CD4-positive, alpha-beta T cell treated with Interleukin-17A for 1 hour (primary cell): ENCODE results near the gene VPREB3.

Experiments used
- DNase-seq: peaks from one replicate; pipeline ENCODE4 v3.0.0-alpha.2; 2020

The VPREB3 gene

DNA sequence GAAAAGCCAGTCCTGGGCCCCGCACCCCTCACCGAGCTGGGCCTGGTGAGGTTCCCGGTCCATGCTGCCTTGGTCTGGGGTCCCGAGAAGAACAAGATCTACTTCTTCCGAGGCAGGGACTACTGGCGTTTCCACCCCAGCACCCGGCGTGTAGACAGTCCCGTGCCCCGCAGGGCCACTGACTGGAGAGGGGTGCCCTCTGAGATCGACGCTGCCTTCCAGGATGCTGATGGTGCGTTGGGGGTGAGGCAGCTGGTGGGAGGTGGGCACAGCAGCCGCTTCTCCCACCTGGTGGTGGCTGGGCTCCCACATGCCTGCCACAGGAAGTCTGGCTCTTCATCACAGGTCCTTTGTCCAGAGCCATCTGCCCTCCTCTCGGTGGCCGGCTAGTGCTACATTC, 28.0 kb upstream of the VPREB3 start:
- no peak for DNase-seq

DNA sequence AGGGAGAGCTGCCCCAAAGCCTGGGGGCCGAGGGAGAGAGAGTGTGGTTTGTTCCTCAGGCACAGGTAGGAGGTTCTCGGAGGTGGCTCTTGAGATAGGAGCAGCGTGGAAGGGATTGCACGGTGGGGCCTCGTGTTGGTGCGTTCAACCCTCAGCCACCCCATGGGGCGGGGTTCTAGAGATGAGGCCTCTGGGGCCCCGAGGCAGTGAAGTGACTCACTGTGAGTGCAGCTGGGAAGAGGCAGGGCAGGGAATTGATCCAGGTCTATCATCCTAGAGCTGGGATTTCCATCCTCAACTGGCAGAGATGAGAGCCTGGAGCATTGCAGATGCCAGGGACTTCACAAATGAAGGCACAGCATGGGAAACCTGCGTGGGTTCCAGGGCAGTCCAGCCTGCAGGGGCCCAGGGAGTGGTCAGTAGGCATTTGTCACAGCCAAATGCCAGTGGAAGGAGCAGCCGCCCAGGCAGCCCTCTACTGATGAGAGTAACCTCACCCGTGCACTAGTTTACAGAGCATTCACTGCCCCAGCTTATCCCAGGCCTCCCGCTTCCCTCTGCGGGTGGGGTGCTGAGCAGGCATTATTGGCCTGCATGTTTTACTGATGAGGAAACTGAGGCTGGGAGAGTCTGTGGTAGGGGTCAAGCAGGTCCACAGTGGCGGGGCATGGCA, 27.4 kb upstream of the VPREB3 start:
- DNase-seq, result no peak

DNA sequence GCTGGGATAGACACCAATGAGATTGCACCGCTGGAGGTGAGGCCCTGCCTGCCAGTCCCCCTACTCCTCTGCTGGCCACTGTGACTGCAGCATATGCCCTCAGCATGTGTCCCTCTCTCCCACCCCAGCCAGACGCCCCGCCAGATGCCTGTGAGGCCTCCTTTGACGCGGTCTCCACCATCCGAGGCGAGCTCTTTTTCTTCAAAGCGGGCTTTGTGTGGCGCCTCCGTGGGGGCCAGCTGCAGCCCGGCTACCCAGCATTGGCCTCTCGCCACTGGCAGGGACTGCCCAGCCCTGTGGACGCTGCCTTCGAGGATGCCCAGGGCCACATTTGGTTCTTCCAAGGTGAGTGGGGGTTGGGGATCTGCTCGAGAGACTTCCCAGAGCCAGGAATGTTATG, 26.8 kb upstream of the VPREB3 start:
- DNase-seq, result no peak

DNA sequence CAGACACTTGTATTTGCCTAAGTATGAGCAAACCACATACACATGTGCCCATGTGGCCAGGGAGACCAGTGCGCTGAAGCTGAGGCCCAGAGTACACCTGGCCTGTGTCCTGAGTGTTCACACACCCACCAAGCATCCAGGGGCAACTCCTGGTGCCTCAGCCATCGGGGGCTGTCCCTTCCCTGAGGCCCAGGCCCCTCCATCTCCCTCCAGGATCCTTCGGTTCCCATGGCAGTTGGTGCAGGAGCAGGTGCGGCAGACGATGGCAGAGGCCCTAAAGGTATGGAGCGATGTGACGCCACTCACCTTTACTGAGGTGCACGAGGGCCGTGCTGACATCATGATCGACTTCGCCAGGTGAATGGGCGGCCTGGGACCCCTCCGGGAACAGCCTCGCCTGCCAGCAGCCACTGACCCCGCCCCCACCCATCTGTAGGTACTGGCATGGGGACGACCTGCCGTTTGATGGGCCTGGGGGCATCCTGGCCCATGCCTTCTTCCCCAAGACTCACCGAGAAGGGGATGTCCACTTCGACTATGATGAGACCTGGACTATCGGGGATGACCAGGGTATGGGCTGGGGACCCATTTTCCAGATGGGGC, 26.0 kb upstream of the VPREB3 start:
- DNase-seq, result no peak

DNA sequence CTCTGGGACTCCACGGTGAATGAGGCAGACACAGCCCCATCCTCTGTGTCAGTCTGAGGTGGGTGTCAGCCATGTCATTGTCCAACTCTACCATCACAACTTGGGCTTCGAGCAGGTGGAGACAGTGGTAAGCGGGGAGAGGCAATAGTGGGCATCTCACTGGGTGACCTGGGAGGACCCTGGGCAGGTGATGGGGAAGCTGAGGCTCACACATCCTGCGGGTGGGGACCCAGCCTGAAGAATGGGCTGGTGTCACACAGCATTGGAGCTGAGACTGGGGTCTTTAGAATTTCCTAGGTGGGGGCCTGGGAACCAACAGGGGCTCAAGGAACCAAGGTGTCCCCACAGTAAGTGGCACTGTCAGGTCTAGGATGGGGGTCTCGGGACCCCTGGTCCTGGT, 25.5 kb upstream of the VPREB3 start:
- no peak for DNase-seq

GRCh38 chr22:23779083-23779482, 24.9 kb upstream of the VPREB3 start:
- DNase-seq, result no peak

- DNase-seq, result no peak
Measured at GRCh38 chr22:23778577-23778900, 24.3 kb upstream of the VPREB3 start.

GRCh38 chr22:23777776-23778576, 23.8 kb upstream of the VPREB3 start:
- DNase-seq, result no peak

DNA sequence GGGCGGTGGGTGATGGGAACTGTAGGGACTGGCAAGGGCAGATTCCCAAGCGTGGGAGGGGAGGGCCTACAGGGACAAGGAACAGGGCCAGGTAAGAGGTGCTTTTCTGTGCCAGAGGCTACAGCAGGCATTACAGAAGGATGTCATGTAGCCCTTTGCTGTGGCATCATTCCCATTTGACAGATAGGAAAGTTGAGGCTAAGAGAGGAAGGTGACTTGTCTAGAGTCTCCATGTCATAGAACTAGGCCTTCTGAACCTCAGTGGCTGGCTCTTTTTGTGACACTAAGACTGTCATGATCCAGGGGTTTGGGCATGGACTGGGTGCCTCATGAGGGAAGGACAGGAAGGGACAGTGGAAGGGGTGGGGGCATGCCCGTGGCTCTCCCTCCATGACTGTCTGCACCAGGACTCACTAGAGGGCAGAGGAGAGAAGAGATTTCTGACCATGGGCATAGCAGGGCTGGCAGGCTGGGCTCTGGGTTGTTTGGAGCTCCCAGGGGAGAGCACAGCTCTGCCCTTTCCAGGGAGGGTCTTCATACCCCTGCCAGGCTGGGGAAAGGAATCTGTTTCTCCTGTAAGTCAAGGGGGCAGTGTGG, 21.7 kb upstream of the VPREB3 start:
- DNase-seq, result no peak

DNA sequence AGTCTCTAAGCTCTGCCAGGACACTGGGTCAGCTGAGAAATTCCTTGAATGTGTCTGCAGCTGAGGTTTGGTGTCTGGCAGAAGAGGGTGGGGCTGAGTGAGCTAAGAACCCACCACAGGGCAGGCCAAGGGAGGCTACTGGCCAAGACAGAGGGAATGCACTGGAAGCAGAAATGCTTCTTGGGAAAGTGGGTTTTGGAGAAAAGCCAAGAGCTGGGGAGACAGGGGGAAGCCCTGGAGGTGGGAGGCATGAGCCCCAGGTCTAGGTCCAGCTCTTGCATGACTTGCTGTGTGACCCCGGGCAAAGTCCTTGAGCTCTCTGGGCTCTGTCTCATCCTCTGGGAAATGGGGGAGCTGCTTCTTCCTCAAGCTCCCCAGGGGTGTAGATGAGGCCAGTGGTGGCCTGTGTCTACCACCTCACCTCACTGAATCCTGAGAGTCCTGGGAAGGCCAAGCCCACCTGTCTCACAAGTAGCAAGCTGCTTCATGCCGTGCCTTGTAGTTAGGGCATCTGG, 20.8 kb upstream of the VPREB3 start:
- DNase-seq, result no peak

DNA sequence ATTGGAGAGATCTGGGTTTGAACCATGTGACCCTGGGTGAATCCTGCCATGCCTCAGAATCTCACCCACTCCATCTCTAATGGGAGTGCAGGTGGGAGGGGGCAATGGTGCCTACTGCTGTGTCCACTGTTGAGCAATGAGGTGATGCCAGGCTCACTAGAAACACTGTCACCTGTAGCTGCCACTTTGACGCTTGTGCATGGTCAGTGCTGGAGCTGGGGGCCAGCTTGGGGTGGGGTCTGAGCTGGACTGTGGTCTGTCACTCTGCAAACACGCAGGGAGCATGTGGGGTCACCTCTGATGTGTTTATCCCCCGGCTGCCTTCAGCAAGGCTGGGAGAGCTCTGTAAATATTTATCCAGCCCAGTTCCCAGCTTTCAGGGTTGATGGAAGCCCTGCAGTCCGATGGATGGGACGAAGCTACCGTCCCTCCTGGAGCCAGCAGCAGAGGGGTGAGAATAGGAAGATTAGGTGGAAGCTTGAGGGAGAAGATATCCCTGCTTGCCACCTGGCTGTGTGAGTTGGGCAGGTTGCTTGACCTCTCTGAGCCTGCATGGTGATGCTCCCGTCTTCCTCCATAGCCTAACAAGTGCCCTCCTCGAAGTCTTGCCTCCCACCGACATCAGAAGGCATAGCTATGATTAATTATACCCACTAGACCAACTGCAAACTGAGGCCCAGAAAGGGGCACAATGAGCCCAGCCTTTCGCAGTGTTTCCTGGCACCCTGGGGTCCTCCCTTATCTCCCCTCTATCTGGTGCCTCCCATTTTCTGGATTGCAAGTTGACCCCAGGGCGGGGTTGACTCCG, 20.1 kb upstream of the VPREB3 start:
- DNase-seq, result no peak

DNA sequence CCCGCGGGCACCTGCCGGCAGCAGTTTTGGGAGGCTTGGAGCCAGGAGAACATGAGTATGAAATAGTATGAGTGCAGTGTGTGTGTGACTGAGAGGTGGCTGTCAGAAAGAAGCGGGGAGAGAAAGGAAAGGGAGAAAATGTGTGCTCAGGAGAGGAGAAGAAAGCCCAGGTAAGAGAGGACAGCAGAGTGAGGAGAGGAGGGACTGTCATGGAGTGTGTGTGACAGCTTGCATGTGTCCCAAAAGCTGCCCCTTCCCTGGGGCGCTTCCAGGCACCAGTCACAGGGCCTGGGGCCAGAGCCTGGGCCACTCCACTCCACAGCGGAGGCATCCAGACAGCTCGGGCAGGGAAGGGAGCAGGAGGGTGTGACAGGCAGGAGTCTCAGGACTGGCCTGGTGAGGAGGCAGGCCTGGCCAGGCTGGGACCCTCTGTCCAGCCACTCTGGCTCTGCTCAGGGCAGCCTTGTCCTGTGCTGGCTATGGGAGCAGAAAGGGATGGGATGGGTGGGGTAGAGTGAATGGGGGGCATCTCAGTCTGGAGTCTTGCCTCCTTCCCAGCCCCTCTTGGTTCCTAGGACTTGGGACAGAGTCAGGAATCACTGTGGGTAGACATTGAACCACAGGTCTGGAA, 19.4 kb upstream of the VPREB3 start:
- no peak for DNase-seq

- DNase-seq, result peak; percentile 59
Measured at GRCh38 chr22:23772649-23773473, 18.6 kb upstream of the VPREB3 start, which contains the start of gene MMP11. TSS of gene MMP11 (plus strand) at chr22:23772849. CDS start at chr22:23772871, 22 bp downstream.

DNA sequence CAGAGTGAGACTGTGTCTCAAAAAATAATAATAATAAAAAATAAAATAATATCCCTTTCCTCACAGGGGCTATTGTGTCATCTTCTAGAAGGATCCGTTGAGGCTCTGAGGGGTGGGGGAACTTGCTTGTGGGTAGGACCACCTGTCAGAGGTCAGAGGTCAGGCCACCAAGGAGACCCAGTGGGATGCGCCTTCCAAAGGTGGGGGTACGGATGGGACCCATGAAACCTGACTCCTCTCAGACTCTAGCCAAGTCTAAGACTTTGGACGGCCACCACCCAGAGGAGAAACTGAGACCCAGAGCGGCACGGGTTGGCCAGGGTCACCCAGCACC, 18.1 kb upstream of the VPREB3 start:
- DNase-seq, result no peak

GRCh38 chr22:23769321-23769965, 15.2 kb upstream of the VPREB3 start:
- no peak for DNase-seq

DNA sequence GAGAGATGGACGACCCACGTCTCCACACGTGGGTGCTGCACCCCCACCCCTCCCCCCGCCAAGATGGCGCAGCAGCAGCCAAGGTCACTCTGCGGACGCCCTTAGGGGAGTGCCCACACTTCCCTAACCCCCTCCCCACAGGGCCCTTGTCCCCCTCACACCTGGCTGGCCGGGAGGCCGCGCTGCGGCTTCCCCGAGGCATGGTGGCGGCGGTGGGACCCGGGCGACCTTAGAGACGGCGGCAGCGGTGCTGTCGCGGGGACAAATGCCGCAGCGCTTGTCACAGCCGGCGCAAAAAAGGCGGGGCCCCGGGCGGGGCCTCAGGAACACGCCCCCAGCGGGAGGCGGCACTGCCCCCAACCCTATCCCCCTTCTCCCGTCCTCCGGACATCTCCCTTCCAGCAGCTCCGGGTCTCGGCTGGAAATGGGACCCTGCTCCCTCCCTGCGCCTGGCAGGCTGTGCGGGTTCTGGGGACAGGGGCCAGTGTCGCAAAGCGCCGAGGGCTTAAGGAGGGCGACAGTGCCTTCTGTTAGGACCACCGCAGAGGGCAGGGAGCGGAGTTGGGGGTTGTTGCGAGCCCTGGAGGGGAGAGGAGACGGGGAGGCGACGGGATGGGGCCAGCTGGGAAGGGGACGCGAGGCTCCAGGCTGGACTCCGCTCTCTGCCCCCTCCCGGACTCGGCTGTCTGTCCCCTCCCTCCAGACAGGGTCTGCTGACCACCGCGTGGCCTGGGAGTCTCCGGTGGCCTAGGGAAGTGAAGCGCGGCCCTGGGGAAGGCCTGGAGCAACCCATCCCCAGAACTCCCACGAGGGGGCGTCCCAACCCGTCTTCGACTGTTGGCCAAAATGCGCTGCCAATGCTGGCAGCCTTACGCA, 13.7 kb upstream of the VPREB3 start, which contains the start of gene CHCHD10:
CHCHD10 (minus strand) TSS at position 300 of the 876 bp plus-strand sequence; CDS start at position 202, 98 bp downstream.
- peak; percentile 76 for DNase-seq

DNA sequence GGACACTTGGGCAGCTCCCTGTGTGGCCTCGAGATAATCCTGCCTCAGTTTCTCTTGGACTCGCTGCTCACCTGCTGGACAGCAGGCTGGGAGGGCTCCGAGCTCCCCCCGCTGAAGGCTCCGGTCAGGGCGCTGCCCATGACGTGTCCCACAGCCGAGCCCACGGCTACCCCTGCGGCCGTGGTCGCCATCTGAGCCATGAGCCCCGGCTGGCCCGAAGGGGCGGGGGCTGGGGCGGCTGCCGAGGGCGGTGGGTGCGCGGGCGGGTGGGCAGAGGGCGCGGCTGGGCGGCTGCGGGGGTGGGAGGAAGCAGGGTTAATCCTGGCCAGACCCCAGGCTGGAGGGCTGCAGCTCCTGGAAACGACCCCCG, 13.1 kb upstream of the VPREB3 start:
- DNase-seq, result no peak

- DNase-seq, result no peak
Measured at GRCh38 chr22:23764899-23765881, 11.0 kb upstream of the VPREB3 start.
